GM23338 (cell line): ENCODE data around the gene CCDC3.

Source experiments
- CREB1 ChIP-seq: fragments of 250-450 bp; sonication (Bioruptor Pico); IDR thresholded peaks from 2 replicates; pipeline ENCODE4 v1.5.0; 2020; ENCODE audit warnings: low read depth, mild to moderate bottlenecking, moderate library complexity
- ETS1 ChIP-seq: IDR thresholded peaks from 2 replicates; pipeline ENCODE4 v1.6.1; 2016; ENCODE audit warnings: antibody characterized with exemption
- EZH2 ChIP-seq: fragments of 200-600 bp; sonication (generic); IDR thresholded peaks from one replicate; pipeline ENCODE4 v1.8.0; 2017; ENCODE audit warnings: antibody characterized with exemption, mild to moderate bottlenecking, low read depth; ENCODE audit not compliant: unreplicated experiment
- EZH2phosphoT487 ChIP-seq: fragments of 200-600 bp; sonication (generic); IDR thresholded peaks from one replicate; pipeline ENCODE4 v1.8.1; 2018; ENCODE audit warnings: antibody characterized with exemption; ENCODE audit not compliant: unreplicated experiment
- JUNB ChIP-seq: IDR thresholded peaks from one replicate; pipeline ENCODE4 v1.6.1; 2016; ENCODE audit warnings: antibody characterized with exemption; ENCODE audit not compliant: unreplicated experiment
- NANOG ChIP-seq: IDR thresholded peaks from 2 replicates; pipeline ENCODE4 v1.6.1; 2016; ENCODE audit warnings: antibody characterized with exemption, borderline replicate concordance
- POLR2AphosphoS5 ChIP-seq: IDR thresholded peaks from 2 replicates; pipeline ENCODE4 v1.6.1; 2016; ENCODE audit warnings: antibody characterized with exemption, low read depth
- REST ChIP-seq: IDR thresholded peaks from one replicate; pipeline ENCODE4 v1.6.1; 2018; ENCODE audit warnings: antibody characterized with exemption; ENCODE audit not compliant: unreplicated experiment
- ZNF331 ChIP-seq: fragments of 250-450 bp; sonication (Bioruptor Pico); IDR thresholded peaks from 2 replicates; pipeline ENCODE4 v1.5.0; 2020; ENCODE audit warnings: low read depth, mild to moderate bottlenecking, moderate library complexity
- TF ChIP-seq, protein P1 (sequence below), 2 experiments: fragments of 200-600 bp in 1 of 2; sonication (generic) in 1 of 2; conservative IDR thresholded peaks; 2 replicates each; pipeline versions ENCODE4 v1.5.1 to v1.6.1; 2016 to 2017; ENCODE audit warnings: antibody characterized with exemption in 2 of 2, low read depth in 2 of 2, mild to moderate bottlenecking in 2 of 2, moderate library complexity in 1 of 2

GRCh38 chr10:12940791-12941190 lies 60.7 kb downstream of the CCDC3 start:
- TF ChIP-seq, protein P1, sequence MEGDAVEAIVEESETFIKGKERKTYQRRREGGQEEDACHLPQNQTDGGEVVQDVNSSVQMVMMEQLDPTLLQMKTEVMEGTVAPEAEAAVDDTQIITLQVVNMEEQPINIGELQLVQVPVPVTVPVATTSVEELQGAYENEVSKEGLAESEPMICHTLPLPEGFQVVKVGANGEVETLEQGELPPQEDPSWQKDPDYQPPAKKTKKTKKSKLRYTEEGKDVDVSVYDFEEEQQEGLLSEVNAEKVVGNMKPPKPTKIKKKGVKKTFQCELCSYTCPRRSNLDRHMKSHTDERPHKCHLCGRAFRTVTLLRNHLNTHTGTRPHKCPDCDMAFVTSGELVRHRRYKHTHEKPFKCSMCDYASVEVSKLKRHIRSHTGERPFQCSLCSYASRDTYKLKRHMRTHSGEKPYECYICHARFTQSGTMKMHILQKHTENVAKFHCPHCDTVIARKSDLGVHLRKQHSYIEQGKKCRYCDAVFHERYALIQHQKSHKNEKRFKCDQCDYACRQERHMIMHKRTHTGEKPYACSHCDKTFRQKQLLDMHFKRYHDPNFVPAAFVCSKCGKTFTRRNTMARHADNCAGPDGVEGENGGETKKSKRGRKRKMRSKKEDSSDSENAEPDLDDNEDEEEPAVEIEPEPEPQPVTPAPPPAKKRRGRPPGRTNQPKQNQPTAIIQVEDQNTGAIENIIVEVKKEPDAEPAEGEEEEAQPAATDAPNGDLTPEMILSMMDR (conservative IDR thresholded peaks at IDR 0.05; ENCODE audit: low read depth in 2 of 2), result no peak
- TF ChIP-seq EZH2, result no peak
- TF ChIP-seq POLR2AphosphoS5, result no peak
- TF ChIP-seq ETS1, result no peak
- no peak for TF ChIP-seq JUNB
- no peak for TF ChIP-seq REST
- TF ChIP-seq ZNF331 (CRISPR knock-in tag), result no peak
- TF ChIP-seq EZH2phosphoT487, result no peak
- TF ChIP-seq NANOG, result no peak
- no peak for TF ChIP-seq CREB1 (CRISPR knock-in tag)
